Ovary (tissue), 3 donors: Measurements from ENCODE around the gene ALG14.

ENCODE experiments used
- CTCF ChIP-seq, 3 donors: fragments of 450-650 bp in 2 of 3; fragments of 200-600 bp in 1 of 3; IDR thresholded peaks; one replicate each; pipeline versions ENCODE4 v1.5.1 to v1.8.0; 2016 to 2022; ENCODE audit warnings: antibody characterized with exemption in 3 of 3, mild to moderate bottlenecking in 1 of 3
- POLR2A ChIP-seq: fragments of 450-650 bp; IDR thresholded peaks from one replicate; pipeline ENCODE4 v1.6.1; 2017; ENCODE audit warnings: antibody characterized with exemption, mild to moderate bottlenecking, moderate library complexity
- donor health status: DM: no; HTN: no; CAD: no.

DNA sequence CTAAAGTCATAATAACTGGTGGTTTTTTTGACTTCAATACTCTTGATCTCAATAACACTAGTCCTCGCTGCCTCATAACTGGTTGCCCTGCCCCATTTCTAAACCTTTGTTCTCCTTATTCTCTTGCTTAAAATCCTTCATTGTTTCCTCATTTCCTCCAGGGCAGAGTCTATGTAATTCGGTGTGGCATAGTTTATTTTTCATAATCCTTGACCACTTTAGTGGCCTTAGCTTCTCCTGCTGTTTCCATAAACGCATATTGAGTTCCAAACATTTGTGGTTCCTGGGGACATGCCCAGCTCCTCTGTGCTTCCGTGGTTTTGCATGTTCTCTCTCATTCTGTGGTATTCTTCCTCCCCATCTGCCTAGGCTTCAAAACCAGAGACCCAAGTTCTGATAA, 25.4 kb upstream of the ALG14 start:
- TF ChIP-seq CTCF (IDR thresholded peaks at IDR 0.05) (no peak), POLR2A (no peak)
